HCT116 (cell line): ENCODE data around the gene BICD2.
"Not testable (repeated sequence)": the region's sequence is repeated elsewhere in the genome, so short reads cannot be mapped to it uniquely, and the experiment has no call there.

ENCODE experiments used
- CEBPB ChIP-seq: IDR thresholded peaks from 2 replicates; pipeline ENCODE4 v1.6.1; 2012; ENCODE audit warnings: low read depth
- RAD21 ChIP-seq: IDR thresholded peaks from 2 replicates; pipeline ENCODE4 v1.6.1; 2012; ENCODE audit warnings: low read depth, mild to moderate bottlenecking

DNA sequence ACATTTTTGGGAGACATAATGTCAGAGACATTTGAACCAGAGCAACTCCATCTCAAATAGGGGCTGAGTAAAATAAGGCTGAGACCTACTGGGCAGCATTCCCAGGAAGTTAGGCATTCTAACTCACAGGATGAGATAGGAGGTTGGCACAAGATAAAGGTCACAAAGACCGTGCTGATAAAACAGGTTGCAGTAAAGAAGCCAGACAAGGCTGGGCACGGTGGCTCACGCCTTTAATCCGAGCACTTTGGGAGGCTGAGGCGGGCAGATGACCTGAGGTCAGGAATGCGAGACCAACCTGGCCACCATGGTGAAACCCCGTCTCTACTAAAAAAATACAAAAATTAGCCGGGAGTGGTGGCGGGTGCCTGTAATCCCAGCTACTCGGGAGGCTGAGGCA lies 4.2 kb upstream of the BICD2 start:
- not testable (repeated sequence) for TF ChIP-seq CEBPB, RAD21
